CD4-positive, alpha-beta T cell treated with Interleukin-4 for 1 hour (primary cell): ENCODE measurements around the gene PODXL2.

Source experiments
- DNase-seq, 2 donors: peaks; one replicate each; pipeline ENCODE4 v3.0.0-alpha.2; 2020 to 2022

PODXL2 gene

DNA sequence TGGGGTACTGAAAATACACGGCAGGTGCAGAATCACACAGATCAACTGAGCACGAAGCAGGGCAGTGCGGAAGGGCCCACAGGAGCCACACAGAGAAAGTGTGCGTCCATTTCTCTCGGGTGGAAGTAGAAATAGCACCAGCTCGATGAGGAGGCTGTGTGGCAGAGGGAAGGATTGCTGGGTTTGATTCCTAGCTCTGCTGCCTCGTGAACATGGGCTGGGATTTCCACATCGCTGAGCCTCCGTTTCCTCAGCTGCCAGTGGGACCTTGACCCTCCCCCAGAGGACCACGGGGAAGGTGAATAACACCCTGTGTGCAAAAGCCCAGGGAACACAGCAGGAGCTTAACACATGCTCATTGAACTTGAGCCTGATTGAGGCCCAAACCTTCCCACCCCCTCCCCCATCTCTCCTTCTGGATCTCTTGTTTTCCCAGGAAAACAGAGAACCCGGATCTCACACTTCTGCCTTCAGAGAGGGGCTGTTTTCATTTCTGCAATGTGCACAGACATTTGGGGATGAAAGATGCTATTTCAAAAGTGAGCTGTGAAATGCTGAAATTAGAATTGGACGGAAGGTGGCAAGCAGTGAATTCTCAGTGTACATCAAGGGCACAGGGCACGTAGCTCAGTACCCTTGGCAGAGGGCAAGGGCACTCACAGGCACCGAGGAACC, 82.2 kb downstream of the PODXL2 start:
- DNase-seq, result no peak

DNA sequence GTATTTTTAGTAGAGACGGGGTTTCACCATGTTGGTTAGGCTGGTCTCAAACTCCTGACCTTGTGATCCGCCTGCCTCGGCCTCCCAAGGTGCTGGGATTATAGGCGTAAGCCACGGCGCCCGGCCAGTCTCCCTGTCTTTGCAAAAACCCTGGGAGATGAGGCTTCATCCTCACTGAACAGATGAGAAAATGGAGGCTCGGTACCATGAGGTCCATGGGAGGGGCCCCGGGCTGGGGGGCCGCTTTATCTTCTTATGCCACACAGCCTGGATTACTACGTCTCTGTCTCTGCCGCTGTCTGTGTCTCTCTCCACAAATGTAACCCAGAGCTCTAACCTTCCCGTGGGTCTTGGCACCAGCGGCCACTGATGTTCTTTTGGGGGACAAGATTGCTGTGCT, 82.9 kb downstream of the PODXL2 start:
- DNase-seq, result no peak

DNA sequence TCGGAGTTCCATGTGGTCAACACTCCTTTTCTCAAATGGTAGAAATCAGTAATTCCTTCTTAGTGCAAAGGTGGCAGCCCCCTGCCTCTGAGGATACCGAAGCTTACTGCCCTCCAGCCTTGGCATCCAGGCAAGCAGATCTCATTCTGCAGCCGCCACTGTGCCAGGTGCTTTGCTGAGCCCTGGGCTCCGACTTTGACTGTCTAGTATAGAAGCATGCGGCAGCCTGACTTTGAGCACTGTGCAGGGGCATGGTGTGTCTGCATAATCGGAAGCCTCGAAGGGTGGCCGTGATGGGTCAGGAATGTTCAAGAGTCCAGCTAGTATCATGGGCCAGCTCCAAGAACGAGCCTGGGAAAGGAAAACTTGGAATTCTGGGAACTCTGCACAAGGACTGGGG, 83.5 kb downstream of the PODXL2 start:
- no peak for DNase-seq

DNA sequence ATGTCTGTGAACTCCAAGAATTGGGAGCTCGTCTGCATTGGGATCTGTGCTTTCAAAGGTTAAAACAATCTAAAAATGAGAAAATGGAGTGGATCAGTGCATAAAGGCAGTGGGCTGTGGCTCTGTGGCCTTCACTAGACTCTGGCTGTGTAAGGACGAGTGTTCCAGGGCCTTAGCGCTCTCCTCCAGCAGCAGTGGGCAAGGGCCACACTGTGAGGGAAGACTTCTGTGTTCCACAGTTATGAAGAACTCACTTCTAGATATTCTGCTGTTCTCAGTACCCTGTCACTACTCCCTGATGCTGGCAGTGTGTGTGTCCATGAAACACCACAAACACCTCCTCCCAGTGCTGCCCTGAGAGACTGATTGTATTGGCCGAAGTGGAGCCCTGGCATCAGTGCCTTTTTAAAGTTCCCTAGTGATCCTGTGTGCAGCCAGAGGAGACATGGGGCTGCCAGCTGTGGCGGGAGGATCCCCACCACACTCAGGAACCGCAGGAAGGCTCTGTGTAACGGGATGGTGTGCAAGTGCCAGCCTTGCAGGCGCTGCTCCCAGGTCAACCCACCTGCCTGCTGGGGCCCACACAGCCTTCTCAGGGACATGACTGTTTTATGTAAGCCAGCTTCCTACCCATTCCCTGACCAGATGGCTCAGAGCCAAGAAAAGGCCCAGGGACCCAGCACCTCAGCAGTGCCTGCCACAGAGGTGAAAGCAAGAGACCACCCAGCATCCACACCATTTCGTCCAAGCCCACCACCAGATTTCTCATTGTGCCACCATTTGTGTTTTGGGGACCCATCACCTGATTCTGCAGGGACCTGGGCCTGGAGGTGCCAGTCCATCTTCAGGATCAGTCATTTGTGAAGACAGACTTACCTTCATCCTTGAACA, 84.1 kb downstream of the PODXL2 start:
- no peak for DNase-seq

DNA sequence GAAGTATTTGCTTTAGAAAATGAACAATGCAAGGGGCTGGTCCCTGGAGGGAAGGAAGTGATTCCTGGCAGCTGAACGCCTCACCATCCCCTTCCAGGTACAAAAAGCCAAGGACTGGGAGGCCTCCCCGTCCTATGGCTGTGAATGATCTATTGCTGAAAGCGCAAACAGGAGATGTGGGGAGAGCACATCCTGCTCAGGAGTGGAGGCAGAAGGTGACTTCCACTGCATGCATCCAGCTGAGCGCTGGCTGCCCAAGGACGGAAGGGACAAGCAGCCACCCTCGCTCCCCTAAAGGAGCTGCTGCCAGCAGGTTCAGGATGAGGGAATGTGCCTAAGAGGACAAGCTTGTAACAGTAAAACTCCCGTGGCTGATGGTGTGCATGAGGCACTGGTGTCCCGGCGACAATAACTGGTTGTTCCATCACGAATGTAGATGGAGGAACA, 85.2 kb downstream of the PODXL2 start:
- no peak for DNase-seq

DNA sequence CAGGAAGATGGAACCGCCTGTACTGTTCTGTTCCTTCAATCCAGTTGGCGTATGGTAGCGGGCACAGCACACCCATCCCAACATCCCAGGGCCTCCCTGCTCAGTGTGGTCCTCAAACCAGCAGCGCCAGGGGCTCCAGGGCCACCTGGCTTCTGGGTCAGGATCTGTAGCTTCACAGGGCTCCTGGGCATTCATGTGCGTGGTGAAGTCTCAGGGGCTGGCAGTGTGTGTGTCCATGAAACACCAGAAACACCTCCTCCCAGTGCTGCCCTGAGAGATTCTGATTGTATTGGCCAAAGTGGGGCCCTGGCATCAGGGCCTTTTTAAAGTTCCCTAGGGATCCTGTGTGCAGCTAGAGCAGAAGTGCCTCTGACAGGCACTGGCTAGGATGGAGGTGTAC, 85.9 kb downstream of the PODXL2 start:
- no peak for DNase-seq

DNA sequence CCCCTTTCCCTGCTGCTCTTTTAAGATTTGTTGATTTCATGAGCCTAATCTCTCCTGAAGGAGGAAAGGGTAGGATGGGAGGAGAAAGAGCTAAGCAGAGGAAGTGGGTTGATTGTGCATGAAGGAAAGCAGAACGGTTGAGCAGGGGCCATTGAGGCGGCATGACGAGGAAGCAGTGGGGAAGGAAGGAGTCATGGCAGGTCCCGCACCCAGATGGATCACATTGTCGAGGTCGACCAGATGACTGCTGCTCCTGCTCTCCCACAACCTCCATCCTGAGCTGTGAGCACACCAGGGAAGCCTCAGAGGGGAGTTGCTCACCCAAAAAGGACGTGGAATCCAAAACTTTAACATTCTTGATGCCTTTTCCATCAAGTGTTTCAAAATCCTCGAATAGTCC, 86.5 kb downstream of the PODXL2 start:
- no peak for DNase-seq

DNA sequence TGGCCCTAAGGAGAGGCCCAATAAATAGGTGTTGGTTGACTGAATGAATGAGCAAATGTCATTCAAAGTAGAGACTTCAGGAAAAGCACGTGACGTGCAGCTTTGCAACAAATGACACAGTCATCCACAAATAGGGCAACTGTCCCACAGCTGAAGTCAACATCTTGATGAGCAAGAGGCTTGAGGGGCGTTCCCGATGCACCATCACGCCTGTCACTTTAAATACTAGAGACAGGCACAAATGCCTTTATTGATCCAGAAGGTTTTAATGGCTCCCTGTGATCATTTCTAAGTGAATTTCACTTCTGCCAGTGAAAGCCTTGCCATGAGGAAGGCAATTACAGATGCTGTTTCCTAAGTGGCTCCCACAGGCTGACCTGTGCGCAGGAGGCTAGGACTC, 87.4 kb downstream of the PODXL2 start:
- no peak for DNase-seq

DNA sequence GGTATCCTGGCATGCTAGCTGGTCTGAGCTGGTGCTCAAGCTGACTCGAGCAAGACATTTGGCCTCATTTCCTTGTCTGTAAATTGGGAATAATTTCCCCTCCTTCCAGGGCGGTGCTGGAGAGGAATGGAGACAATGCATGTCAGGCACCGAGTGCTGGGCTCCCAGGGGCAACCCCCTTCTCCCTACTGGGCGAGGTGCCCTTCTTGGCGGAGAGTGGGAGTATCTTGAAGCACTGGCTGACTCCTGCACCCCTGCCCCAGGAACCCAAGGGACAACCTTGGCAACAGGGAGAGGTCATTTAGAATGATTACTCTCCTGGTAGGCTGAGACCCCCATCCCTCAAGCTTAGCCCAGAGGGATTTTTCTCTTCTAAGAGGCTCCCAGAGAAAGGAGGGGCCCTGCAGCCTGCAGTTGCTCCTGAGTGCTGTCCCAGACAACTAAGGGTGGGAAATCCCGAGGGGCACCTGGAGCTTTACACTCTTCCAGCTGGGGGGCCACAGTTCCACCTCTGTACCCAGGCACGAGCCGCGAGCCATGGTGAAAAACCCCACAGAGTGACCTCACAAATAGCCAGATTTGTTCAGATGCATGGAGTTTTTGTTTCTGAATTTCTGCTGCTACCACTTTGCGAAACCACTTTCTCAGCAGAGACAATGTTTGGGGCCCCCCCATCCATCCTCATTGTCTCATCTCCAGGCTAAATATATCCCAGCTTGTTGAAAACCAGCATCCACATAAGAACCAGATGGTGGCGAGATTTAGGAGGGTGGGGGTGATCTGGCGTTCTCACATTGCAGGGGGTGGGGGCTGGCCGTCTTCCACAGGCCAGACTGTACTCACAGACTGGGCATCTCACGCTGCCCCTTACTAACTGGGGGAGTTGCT, 88.6 kb downstream of the PODXL2 start:
- DNase-seq, result no peak

DNA sequence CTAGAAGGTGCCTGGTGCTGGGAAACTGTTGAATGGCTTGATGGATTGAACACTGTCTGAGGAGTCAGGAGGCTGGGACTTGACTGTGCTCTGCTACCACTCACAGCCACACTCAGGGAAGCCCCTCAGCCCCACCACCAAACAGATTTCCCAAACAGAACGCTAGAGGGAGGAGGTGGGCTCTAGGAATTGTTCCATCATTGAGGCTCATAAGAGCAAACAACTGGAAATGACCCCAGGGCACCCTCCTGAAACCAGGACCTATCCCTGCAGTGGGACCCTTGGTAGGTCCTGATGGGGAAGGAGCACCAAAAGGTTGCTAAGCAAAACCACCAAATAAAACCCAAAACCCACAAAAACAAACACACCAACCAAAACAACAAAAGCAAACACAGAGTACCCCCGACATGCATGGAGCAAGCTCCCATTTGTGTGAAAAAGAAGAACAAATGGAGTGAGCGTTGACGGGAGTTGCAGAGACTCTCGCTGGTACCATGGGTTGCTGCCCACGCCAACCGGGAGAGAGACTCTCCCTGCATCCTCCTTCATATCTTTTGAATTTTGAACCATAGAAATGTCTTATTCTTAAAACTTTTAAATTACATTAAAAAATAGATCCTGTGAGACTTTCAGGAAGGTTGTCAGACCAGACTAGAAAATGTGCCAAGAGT, 89.4 kb downstream of the PODXL2 start:
- DNase-seq, result no peak

DNA sequence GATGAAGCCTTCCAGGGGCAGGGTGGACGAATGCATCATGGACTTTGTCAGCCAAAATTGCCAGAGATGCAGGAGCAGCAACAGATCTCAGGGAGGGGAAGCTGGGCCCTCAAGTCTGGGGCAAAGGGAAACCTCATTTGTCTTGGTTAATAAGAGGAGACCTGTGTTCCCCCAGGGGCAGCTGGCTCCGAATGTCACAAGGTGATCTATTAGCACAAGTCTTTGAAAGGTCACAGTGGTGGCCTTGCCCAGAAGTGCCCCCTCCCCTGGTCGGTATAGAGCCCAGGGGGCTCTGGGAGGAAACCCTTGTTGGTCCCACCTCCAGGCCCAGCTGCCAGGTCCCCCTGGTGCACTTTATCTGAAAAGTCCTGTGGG, 89.9 kb downstream of the PODXL2 start:
- no peak for DNase-seq

DNA sequence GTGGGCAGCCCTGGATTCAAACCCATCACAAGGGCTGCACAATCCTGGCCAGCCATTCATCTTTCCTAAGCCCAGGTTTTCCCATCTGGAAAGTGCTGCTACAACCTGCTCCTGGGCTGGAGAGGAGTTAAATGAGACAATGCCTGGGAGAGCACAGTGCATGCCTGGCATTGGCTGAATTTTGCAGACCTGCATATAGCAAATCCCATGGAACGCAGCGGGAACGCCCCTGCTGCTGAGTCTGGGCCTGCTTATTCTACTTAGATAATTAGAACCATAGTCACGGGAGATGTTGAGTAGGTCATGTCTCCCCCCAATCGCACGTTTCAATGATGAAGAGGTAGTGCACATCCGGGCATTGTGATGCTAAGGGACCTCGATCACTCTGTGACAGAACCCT, 90.4 kb downstream of the PODXL2 start:
- no peak for DNase-seq

DNA sequence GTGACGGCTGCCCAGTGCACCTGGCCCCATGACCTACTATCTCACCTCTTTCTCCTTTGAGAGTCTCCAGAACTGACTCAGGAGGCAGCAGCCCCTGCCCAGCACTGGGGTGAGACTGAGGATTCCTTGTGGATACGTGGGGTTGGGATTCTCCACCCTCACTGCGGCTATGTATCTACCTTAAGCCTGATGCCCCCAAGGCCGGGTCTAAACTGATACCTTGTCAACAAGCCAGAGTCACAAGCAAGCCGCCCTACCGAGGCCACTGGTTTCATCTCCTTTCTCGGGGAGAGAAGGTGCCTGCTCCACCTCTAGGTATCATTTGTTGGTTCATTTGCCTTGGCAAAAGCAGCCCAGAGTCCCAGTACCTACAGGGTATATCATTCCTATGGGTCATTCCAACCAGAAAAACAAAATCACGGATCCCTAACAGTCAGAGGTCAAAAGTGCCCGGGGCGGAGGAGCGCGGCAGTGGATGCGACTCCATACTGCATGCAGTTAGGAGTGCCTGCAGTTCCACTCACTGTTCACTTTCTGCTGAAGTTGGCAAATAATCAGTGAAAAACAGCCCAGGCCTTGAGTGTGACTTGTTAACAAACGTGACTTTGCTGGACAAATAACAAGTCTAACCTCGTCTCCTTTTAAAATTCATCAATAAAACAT, 91.3 kb downstream of the PODXL2 start:
- DNase-seq, result no peak

DNA sequence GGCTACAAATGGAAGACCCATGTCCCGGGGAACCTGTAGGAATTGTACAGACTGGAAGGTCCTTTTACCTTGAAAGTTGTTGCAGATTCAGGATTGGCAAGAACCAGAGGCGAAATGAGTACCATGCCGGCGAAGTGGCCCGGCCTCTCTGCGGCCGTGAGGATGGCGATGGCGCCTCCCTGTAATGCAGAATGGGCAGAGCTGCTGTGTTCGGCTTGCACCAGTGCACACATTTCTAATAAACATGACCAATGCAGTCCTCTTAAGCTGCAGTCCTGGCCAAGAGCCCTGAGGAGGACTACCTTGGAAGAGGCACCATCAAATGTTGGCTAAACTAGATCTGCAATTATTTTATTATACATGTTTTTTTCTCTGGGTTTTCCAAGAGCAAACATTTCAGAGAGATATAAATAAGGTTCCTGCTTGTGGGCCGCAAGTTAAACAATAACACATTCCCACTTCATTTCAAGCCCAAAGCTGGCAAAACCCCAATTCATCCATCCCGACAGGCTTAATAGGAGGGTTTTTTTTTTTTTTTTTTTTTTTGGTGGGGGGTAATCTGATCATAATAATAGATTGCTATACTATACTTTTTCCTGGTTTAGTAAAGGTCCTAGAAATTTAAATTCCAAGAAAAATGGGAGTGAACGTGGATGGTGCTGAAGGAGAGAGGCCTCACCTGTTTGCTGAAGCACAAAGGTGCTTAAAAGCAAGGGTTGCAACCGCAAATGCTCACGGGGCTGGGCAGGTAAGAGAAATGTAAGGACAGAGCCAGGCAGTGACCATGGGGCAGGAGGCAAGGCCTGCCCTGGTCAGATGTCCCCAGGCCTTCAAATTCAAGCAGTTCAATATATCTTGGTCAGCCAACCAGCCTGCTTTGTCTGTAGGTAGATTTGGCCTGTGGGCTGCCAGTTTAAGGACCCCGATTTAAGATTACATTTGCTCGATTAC, 92.3 kb downstream of the PODXL2 start:
- DNase-seq, result no peak

DNA sequence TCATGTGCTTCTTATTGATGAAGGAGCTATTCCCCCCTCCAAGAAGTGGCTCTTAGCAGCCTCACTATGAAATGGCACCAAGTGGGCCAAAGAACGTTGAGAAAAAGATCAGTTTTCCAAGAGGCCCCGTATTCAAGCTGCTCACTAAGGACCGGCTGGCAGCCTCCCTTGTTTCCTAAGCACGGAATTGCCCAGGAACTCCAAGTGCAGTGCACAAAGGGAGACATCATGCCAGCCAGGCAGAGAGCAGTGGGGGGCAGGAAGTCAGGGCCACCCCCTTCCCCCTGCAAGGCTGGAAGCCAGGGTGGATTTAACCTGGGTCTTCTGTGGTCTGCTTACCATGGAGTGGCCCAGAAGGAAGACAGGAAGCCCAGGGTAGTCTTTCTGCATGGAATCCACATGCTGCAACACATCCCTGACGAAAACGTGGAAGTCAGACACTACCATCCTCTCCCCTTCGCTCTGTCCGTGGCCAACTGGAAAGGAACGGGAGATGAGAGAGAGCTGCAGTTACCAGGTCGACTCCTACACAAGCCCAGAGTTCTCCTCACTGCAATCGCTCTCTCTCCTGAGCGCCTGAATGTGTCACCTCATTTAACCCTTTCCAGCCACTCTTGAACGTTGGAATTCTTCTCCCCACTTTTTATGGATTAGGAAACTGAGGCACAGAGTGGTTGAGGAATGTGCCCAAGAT, 93.3 kb downstream of the PODXL2 start:
- no peak for DNase-seq
